Endothelial cell of umbilical vein (primary cell): Measurements from ENCODE around the gene WNT9A. TPM values are rescaled to one million over a fixed set of nuclear protein-coding genes. Genes with fewer than 3 reads are reported as not detected.

ENCODE experiments used
- BruUV-seq: library from RNA; stranded (reverse); fragments of 400-500 nt; replicated peaks from 2 replicates; lab custom pipeline; 2021; lab: Mats Ljungman, UMichigan
- CTCF ChIA-PET: fragments of 300-600, 350-600 bp; sonication (Branson Sonifier 250); formaldehyde crosslinking; loops from one replicate; lab custom pipeline; 2021; ENCODE audit warnings: antibody characterized with exemption, inconsistent platforms; lab: Charles Lee
- POLR2A ChIA-PET: fragments of 300-600, 350-600 bp; sonication (Branson Sonifier 250); formaldehyde crosslinking; loops from one replicate; lab custom pipeline; 2021; ENCODE audit warnings: antibody characterized with exemption, inconsistent platforms; lab: Charles Lee
- DNase-seq: peaks from one replicate; pipeline ENCODE4 v3.0.0-alpha.2; 2011; ENCODE audit warnings: low read depth, low spot score
- FAIRE-seq: peaks from 2 replicates; lab custom pipeline; 2011; peaks lifted over from hg19 to GRCh38; lab: Jason Lieb, UNC
- H2AFZ ChIP-seq: 2 replicates; pipeline ENCODE4 v1.6.0; 2012; ENCODE audit warnings: low read depth, low read length, control low read depth, inconsistent platforms
- H3K27ac ChIP-seq: 2 replicates; pipeline ENCODE4 v1.5.1; 2011; ENCODE audit warnings: low read depth, mild to moderate bottlenecking, control low read depth, low read length, moderate library complexity; ENCODE audit not compliant: insufficient read depth
- H3K27me3 ChIP-seq, 2 experiments: 2 replicates each; pipeline versions ENCODE4 v1.6.0 to v1.6.1; 2011; ENCODE audit warnings: low read length in 2 of 2, mixed read lengths in 1 of 2; ENCODE audit not compliant: control insufficient read depth in 2 of 2, insufficient read depth in 2 of 2
- H3K36me3 ChIP-seq, 2 experiments: 2 replicates in 1 of 2; 3 replicates in 1 of 2; pipeline ENCODE4 v1.5.1; 2011; ENCODE audit warnings: low read length in 2 of 2, mild to moderate bottlenecking in 1 of 2, moderate library complexity in 1 of 2; ENCODE audit not compliant: control insufficient read depth in 2 of 2, insufficient read depth in 2 of 2; ENCODE audit errors: extremely low read depth in 1 of 2
- H3K4me1 ChIP-seq: 3 replicates; pipeline ENCODE4 v1.5.1; 2011; ENCODE audit warnings: mild to moderate bottlenecking, low read length; ENCODE audit not compliant: control insufficient read depth, insufficient read depth; ENCODE audit errors: extremely low read depth
- H3K4me2 ChIP-seq: 2 replicates; pipeline ENCODE4 v1.6.1; 2011; ENCODE audit warnings: low read length, control low read depth, mixed read lengths; ENCODE audit not compliant: insufficient read depth
- H3K4me3 ChIP-seq, 3 experiments: fragments of 200-600 bp in 1 of 3; sonication (generic), shearing (Covaris generic) in 1 of 3; replicated peaks in 1 of 3; 2 replicates each; pipeline ENCODE4 v1.5.1; 2011 to 2016; ENCODE audit warnings: control low read depth in 3 of 3, low read length in 3 of 3, mild to moderate bottlenecking in 2 of 3, inconsistent platforms in 1 of 3, low read depth in 1 of 3, moderate library complexity in 1 of 3; ENCODE audit not compliant: insufficient read depth in 1 of 3
- H3K79me2 ChIP-seq: 2 replicates; pipeline ENCODE4 v1.6.0; 2012; ENCODE audit warnings: low read length, inconsistent platforms; ENCODE audit not compliant: control insufficient read depth, insufficient read depth
- H3K9ac ChIP-seq: replicated peaks from 2 replicates; pipeline ENCODE3; 2011; ENCODE audit warnings: low read length, control low read depth; ENCODE audit not compliant: insufficient read depth; ENCODE audit errors: extremely low read depth
- H3K9me1 ChIP-seq: replicated peaks from 3 replicates; pipeline ENCODE4 v1.6.0; 2011; ENCODE audit warnings: mild to moderate bottlenecking, low read length; ENCODE audit not compliant: control insufficient read depth, insufficient read depth; ENCODE audit errors: extremely low read depth
- H3K9me3 ChIP-seq: replicated peaks from 2 replicates; pipeline ENCODE4 v1.5.1; 2012; ENCODE audit warnings: low read length, inconsistent platforms; ENCODE audit not compliant: control insufficient read depth, insufficient read depth
- H4K20me1 ChIP-seq: replicated peaks from 2 replicates; pipeline ENCODE3; 2011; ENCODE audit warnings: mild to moderate bottlenecking, low read length; ENCODE audit not compliant: control insufficient read depth, insufficient read depth; ENCODE audit errors: extremely low read depth
- CTCF ChIP-seq, 2 donors: IDR thresholded peaks; 1 replicate in 1 of 2; 2 replicates in 1 of 2; pipeline ENCODE4 v1.5.1; 2011; ENCODE audit warnings: low read length in 2 of 2, mild to moderate bottlenecking in 2 of 2, moderate library complexity in 2 of 2, control low read depth in 1 of 2, inconsistent platforms in 1 of 2, low read depth in 1 of 2; ENCODE audit not compliant: insufficient read depth in 1 of 2; ENCODE audit errors: extremely low read depth in 1 of 2
- EZH2 ChIP-seq: IDR thresholded peaks from 2 replicates; pipeline ENCODE4 v1.6.1; 2012; ENCODE audit warnings: borderline replicate concordance, low read depth, mild to moderate bottlenecking, moderate library complexity, low read length, inconsistent platforms; ENCODE audit not compliant: severe bottlenecking
- FOS ChIP-seq: IDR thresholded peaks from 2 replicates; pipeline ENCODE4 v1.6.1; 2011; ENCODE audit warnings: mild to moderate bottlenecking, low read length, moderate library complexity, borderline replicate concordance; ENCODE audit not compliant: insufficient read depth
- GATA2 ChIP-seq: IDR thresholded peaks from 2 replicates; pipeline ENCODE4 v1.7.0; 2011; ENCODE audit warnings: low read depth, mild to moderate bottlenecking, moderate library complexity, mixed read lengths, low read length; ENCODE audit not compliant: insufficient read length, insufficient read depth
- JUN ChIP-seq: IDR thresholded peaks from 2 replicates; pipeline ENCODE4 v1.6.1; 2011; ENCODE audit warnings: borderline replicate concordance, low read depth; ENCODE audit not compliant: insufficient read length, insufficient read depth
- MAX ChIP-seq: IDR thresholded peaks from 2 replicates; pipeline ENCODE4 v1.6.1; 2011; ENCODE audit not compliant: insufficient read depth, insufficient read length
- MYC ChIP-seq: IDR thresholded peaks from one replicate; pipeline ENCODE4 v1.6.1; 2011; ENCODE audit warnings: mild to moderate bottlenecking, low read depth, low read length
- POLR2A ChIP-seq: IDR thresholded peaks from 2 replicates; pipeline ENCODE4 v1.6.1; 2012; ENCODE audit warnings: low read depth, mild to moderate bottlenecking, control low read depth, low read length
- POLR2AphosphoS5 ChIP-seq: IDR thresholded peaks from 2 replicates; pipeline ENCODE4 v1.6.1; 2012; ENCODE audit warnings: low read depth, mild to moderate bottlenecking, control low read depth, low read length, moderate library complexity; ENCODE audit not compliant: insufficient read depth
- dilution Hi-C: fragments of 300-500 bp; cut with MboI; formaldehyde crosslinking; loops from one replicate; pipeline ENCODE4 v1.15.0; 2019; ENCODE audit warnings: low sequenced_read_pairs; ENCODE audit not compliant: extremely low pct_ligation_motif_present
- intact Hi-C: fragments of 100-400 bp; cut with micrococcal nuclease; formaldehyde crosslinking; loops from one replicate; pipeline ENCODE4 v1.10.0; 2022
- polyA plus RNA-seq, 4 experiments: library from polyadenylated mRNA; depleted of rRNA in 3 of 4; stranded (reverse) in 3 of 4; unstranded in 1 of 4; fragments of >200 nt; gene quantifications; 2 replicates each; pipeline versions ENCODE4 v1.2.1 to v1.2.3, GENCODE V29; 2011 to 2012; ENCODE audit warnings: missing spikeins in 1 of 4
- total RNA-seq: library from RNA; stranded (reverse); gene quantifications from 2 replicates; pipeline ENCODE4 v1.2.3, GENCODE V29; 2021

Gene WNT9A
- total and polyA plus RNA-seq, 2 donors (not counting 3 experiments of a cell fraction or from before 2014, with no cell fraction given) = 5.4 to 6.2 TPM

GRCh38 chr1:227889047-227889862 lies 58.5 kb downstream of the WNT9A start:
- Histone ChIP-seq H3K4me1 (no peaks in the 10 kb centered on the region), H3K27me3 (no peaks in the 10 kb centered on the region), H3K4me2 (no peak overlapping the region), H3K36me3 (no peaks in the 10 kb centered on the region), H3K9me1 (no peaks in the 10 kb centered on the region), H2AFZ (no peak overlapping the region), H3K9ac (no peak overlapping the region), H4K20me1 (no peaks in the 10 kb centered on the region), H3K27ac (no peak overlapping the region), H3K79me2 (no peaks in the 10 kb centered on the region), H3K4me3 (no peak overlapping the region), H3K9me3 (no peaks in the 10 kb centered on the region)
- no peak for FAIRE-seq
- dilution Hi-C loops (no loop called here), intact Hi-C loops (loop anchor here (5.0 kb wide), 2 partner anchors 58 to 102 kb away; partner anchors contain the start of gene WNT9A)
- TF ChIP-seq POLR2A (no peak), EZH2 (no peak), FOS (no peak), MYC (no peak), POLR2AphosphoS5 (no peak), MAX (no peak), JUN (no peak)
- CTCF ChIA-PET = no interaction called here
- no TSS peak for BruUV-seq
- POLR2A ChIA-PET = no interaction called here
- no peak for DNase-seq

GRCh38 chr1:227888404-227889046 lies 59.2 kb downstream of the WNT9A start:
- no TSS peak for BruUV-seq

More at GRCh38 chr1:227888404-227889046, 59.2 kb downstream of the WNT9A start:
- no peaks in the 10 kb centered on the region for H3K4me1 ChIP-seq
- H4K20me1 ChIP-seq = no peaks in the 10 kb centered on the region
- FAIRE-seq = no peak
- ChIA-PET CTCF (no interaction called here), POLR2A (no interaction called here)
- H3K9ac ChIP-seq = no peak overlapping the region
- dilution Hi-C loops = no loop called here
- H3K27me3 ChIP-seq = no peaks in the 10 kb centered on the region
- no peak for TF ChIP-seq POLR2A
- no peak for TF ChIP-seq FOS
- no peak for TF ChIP-seq CTCF (IDR thresholded peaks at IDR 0.05; ENCODE audit: extremely low read depth in 1 of 2, insufficient read depth in 1 of 2, low read depth in 1 of 2, low read length in 2 of 2)
- no peak for TF ChIP-seq GATA2
- no peak for TF ChIP-seq MAX
- TF ChIP-seq MYC = no peak
- TF ChIP-seq POLR2AphosphoS5 = no peak
- TF ChIP-seq EZH2 = no peak
- TF ChIP-seq JUN = no peak
- intact Hi-C loops = loop anchor here (5.0 kb wide), 2 partner anchors 59 to 101 kb away; partner anchors contain the start of gene WNT9A
- H3K4me2 ChIP-seq = no peak overlapping the region
- DNase-seq = no peak
- no peak overlapping the region for H2AFZ ChIP-seq
- no peaks in the 10 kb centered on the region for H3K9me3 ChIP-seq
- no peak overlapping the region for H3K4me3 ChIP-seq
- H3K27ac ChIP-seq = no peak overlapping the region
- H3K36me3 ChIP-seq = no peaks in the 10 kb centered on the region
- no peaks in the 10 kb centered on the region for H3K79me2 ChIP-seq
- H3K9me1 ChIP-seq = no peaks in the 10 kb centered on the region
